Measurements from ENCODE around the gene SANBR.
A peak's percentile ranks its signal among the peaks of the same experiment; 100 is the strongest.
"Not testable (repeated sequence)": the region's sequence is repeated elsewhere in the genome, so short reads cannot be mapped to it uniquely, and the experiment has no call there.

The SANBR gene

GRCh38 chr2:61065714-61066709 is at the start of gene SANBR:
TSS of gene SANBR (plus strand) at chr2:61065871. CDS start at chr2:61070351, 4,480 bp downstream.
- peak; percentile 84 for DNase-seq

GRCh38 chr2:61015976-61016375 is 49.7 kb upstream of the SANBR start:
- no peak for DNase-seq

GRCh38 chr2:61016392-61017002 is 49.2 kb upstream of the SANBR start:
- DNase-seq = peak; percentile 71

GRCh38 chr2:61017003-61017555 is 48.6 kb upstream of the SANBR start:
- DNase-seq = peak; percentile 81

GRCh38 chr2:61017556-61018317 is 47.9 kb upstream of the SANBR start, which contains the start of the genes PEX13 and PUS10:
TSS of gene PEX13 (plus strand) at chr2:61017720. CDS start at chr2:61017760, 40 bp downstream.
TSS of gene PUS10 (minus strand) at chr2:61018255. CDS start at chr2:61011890, 6,365 bp downstream.
- DNase-seq = peak; percentile 81

- DNase-seq = no peak
These were observed 47.3 kb upstream of the SANBR start for GRCh38 chr2:61018318-61018755.

GRCh38 chr2:61018798-61019197 is 46.9 kb upstream of the SANBR start:
- no peak for DNase-seq

GRCh38 chr2:61021228-61021660 is 44.4 kb upstream of the SANBR start:
- no peak for DNase-seq

GRCh38 chr2:61023670-61024069 is 42.0 kb upstream of the SANBR start:
- DNase-seq = no peak

- no peak for DNase-seq
These were observed 36.1 kb upstream of the SANBR start for GRCh38 chr2:61029533-61029932.

- DNase-seq = not testable (repeated sequence)
These were observed 31.1 kb upstream of the SANBR start for GRCh38 chr2:61034592-61034991.

GRCh38 chr2:61036643-61037042 is 29.0 kb upstream of the SANBR start:
- not testable (repeated sequence) for DNase-seq

- DNase-seq = no peak
These were observed 22.9 kb upstream of the SANBR start for GRCh38 chr2:61042807-61043206.

- DNase-seq = no peak
These were observed 21.0 kb upstream of the SANBR start for GRCh38 chr2:61044636-61045035.

- no peak for DNase-seq
These were observed 20.4 kb upstream of the SANBR start for GRCh38 chr2:61045226-61045625.

GRCh38 chr2:61045999-61046398 is 19.7 kb upstream of the SANBR start:
- no peak for DNase-seq

GRCh38 chr2:61055557-61055956 is 10.1 kb upstream of the SANBR start:
- no peak for DNase-seq

GRCh38 chr2:61057562-61057961 is 8.1 kb upstream of the SANBR start:
- DNase-seq = no peak

- no peak for DNase-seq
These were observed 6.3 kb upstream of the SANBR start for GRCh38 chr2:61059382-61059781.

GRCh38 chr2:61074100-61074499 is 8.4 kb downstream of the SANBR start:
- no peak for DNase-seq

- DNase-seq = no peak
These were observed 20.2 kb downstream of the SANBR start for GRCh38 chr2:61085883-61086282.

- DNase-seq = no peak
These were observed 24.1 kb downstream of the SANBR start for GRCh38 chr2:61089797-61090196.

All from stimulated activated CD8-positive, alpha-beta memory T cell treated with anti-CD3 and anti-CD28 coated beads, Interleukin-4, amount 100 ng/mL, for 48 hours (primary cell).